DMS153 treated with DMSO at 0.1 percent for 48 hours (cell line): ENCODE data around the gene ADGRB2.
A peak's percentile ranks its signal among the peaks of the same experiment; 100 is the strongest.

Source experiments
- DNase-seq: peaks from one replicate; lab custom pipeline; 2025; ENCODE audit not compliant: unreplicated experiment; lab: John Stamatoyannopoulos, UW

The ADGRB2 gene

GRCh38 chr1:31749785-31750735 lies 14.1 kb downstream of the ADGRB2 start:
- DNase-seq, result no peak

GRCh38 chr1:31748365-31748764 lies 15.8 kb downstream of the ADGRB2 start:
- no peak for DNase-seq

DNA sequence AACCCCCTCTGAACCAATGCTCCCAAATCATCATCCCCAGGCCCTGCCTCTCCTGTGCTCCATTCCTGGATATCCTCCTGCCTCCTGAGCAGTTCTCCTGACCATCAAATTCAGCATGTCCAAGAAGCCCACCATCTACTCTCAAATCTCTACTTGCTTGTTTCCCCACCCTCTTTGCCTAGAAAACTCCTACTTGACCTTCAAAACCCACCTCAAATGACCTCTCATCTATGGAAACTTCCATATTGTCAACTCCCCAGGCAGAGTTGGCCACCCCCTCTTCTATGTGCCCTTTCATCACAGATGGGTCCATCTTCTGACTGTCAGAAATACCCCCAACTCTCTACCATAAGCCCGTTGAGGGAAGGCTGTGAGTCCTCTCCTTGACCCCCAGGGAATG lies 16.8 kb downstream of the ADGRB2 start:
- DNase-seq, result no peak

DNA sequence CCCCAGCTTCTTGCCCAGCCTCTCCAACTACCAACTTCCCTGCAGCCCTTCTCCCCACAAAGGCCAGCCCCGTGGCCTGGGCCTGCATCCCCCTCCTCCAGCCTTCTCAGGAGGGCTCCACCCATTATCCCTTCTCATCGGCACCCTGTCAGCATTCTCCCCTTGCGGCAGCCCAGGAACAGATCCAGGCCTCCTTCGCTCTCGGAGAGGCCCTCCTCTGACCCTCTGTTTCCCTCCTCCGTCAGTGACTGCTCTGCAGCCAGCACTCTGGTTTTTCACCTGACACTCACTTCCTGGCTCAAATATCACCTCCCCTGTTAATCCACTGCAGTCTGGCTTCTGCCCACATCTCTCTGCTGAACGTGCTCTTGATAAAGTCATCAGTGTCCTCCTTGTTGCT lies 17.5 kb downstream of the ADGRB2 start:
- DNase-seq, result no peak

- DNase-seq, result no peak
Measured at GRCh38 chr1:31745946-31746670, 18.0 kb downstream of the ADGRB2 start.

DNA sequence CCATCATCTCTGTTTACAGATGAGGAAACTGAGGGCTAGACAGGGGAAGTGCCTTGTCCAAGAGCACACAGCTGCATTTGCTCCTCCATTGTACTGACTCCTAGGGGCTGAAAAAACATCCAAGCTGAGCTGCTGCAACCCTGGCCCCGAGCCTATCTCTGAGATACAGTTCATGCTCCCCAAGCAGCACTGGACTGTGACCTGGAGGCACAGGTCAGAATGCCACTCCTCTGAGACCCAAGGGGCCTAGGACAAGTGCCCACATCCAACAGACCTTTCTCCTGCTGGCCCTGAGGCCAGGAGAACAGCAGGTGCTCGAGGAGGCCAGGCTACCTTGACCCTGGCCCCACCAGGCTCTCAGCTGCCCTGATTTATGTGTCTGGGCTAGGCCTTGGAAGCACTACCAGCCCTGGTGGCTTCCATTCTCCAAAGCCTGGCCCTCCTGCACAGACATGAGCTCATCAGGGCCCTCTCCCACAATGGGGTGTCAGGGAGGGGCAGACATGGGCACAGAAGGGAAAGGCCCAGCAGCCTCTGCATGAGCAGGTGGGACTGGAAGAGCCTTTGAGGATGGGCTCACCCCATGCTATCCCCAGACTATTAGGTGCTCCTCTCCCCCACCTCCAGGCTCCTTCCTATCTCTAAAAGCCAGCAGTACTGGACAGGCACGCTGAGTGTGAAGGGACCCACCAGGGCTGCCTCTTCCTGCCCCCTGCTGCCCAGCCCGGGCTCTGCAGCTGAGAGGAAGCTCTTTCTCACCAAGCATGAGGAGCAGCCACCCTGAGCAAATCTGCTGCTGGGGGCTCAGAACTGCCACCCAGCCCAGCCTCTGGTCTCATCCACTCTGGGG lies 18.8 kb downstream of the ADGRB2 start:
- DNase-seq, result peak; percentile 52

DNA sequence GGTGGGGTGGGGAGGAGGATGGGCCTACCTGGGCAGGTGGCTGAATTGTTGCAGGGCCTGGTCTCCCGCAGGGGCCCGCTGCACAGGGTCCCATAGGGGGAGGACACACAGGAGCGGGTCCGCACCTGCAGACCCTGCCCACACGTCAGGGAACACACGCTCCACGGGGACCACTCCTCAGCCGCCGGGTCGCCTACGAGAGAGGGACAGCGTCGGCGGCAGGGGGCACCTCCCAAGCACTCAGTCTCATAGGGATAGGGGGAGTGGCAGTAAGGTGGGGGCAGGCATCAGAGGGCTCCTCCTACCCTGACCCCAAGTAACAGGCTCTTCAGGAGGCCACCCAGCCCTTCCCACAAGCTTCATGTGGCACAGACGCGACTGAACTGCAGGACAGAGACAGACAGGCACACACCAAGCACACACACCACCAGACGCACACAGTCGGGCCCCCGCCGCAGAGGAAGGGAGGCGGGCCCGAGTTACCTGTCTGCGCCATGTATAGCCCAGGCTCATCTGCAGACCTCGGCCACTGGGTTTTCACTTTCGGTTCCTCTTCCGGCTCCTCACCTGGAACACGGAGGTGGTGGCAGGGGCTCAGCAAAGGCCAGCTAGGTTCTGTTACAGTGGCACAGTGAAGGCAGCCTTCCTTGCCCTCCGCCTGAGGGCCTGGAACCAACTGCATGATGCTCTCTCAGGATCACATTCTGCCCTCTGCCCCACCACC lies 19.8 kb downstream of the ADGRB2 start:
- DNase-seq, result no peak

DNA sequence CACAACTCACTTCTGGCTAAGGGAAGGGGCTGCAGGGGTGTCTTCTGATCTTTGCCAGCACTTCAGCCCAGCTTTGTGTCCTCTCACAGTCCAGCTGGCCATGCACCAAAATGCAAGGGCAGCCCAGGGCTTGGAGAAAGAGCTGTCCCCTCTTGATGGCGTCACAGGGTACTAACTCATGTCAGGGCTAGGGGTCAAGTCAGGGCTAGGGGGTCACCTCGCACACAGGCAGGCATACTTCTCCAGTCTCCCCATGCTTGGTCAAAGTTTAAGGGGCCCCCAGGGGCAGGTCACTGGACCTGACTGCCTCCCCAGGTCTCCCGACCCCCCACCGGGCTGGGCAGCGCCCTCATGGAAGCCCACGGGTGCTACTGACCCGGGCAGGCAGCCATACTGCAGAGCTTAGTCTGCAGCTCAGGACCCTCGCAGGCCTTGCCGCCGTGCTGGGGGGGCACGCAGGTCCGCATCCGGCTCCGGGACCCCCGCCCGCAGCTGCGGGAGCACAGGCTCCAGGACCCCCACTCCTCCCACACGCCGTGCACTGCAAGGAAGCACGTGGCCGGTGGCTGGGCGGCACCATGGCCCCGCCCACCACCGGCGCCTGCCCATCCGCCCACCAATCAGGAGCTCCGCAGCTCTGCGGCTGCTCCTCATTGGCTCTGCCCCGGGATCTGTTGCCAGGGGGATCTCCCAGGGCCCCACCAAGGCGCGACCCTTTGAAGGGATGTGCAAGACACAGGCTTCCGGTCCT lies 21.5 kb downstream of the ADGRB2 start:
- no peak for DNase-seq

GRCh38 chr1:31739346-31739745 lies 24.8 kb downstream of the ADGRB2 start:
- no peak for DNase-seq

- no peak for DNase-seq
Measured at GRCh38 chr1:31736675-31737074, 27.5 kb downstream of the ADGRB2 start.

- DNase-seq, result no peak
Measured at GRCh38 chr1:31735571-31735970, 28.6 kb downstream of the ADGRB2 start.

DNA sequence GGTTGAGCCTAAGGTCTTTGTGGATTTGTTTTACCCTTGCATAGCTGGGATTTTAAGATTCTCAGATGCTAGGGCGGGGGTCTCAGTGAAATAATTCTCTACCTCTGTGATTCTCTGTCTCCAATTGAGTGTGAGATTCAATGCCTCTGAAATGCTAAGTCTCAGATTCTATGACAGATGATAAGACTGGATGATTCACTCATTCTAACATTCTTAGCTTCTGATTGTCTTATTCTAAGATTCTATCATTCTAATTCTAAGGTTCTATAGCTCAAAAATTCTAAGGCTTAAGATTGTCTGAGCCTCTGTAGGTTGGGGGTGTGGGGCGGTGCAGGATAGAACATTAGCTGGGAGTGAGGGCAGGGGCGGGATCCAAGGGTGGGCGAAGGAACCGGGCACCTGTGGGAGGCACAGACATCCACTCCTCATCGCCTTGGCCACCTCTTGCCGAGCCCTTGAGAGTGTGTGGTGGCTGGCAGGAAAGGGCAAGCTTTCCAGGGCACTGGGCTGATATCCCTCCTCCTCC lies 29.5 kb downstream of the ADGRB2 start:
- DNase-seq, result no peak

GRCh38 chr1:31733389-31734219 lies 30.5 kb downstream of the ADGRB2 start:
- DNase-seq, result no peak

DNA sequence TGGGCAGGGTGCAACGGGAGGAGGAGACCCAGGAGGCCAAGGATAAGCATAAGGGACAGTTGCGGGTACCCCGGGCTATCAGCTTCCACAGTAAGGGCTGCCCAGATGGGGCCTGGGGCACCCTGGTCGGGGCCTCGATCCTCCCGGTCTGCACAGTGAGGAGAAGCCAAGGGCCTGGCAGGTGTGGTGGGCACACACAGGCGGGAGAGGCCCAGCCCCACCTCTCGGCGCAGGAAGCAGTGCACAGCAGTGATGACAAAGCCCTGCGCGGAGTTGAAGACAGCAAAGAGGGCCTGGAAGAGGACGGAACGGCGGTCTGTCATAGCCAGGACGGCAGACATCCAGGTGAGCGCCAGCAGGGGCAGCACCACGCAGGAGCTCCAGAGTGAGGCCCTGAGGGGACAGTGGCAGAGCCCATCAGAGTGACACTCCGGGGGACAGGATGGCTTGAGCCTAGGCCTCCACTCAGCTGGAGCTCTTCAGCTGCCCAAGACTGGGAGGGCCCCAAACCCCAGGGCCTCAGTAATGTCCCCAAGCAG lies 31.3 kb downstream of the ADGRB2 start:
- DNase-seq, result no peak

- DNase-seq, result no peak
Measured at GRCh38 chr1:31732343-31732742, 31.8 kb downstream of the ADGRB2 start.

DNA sequence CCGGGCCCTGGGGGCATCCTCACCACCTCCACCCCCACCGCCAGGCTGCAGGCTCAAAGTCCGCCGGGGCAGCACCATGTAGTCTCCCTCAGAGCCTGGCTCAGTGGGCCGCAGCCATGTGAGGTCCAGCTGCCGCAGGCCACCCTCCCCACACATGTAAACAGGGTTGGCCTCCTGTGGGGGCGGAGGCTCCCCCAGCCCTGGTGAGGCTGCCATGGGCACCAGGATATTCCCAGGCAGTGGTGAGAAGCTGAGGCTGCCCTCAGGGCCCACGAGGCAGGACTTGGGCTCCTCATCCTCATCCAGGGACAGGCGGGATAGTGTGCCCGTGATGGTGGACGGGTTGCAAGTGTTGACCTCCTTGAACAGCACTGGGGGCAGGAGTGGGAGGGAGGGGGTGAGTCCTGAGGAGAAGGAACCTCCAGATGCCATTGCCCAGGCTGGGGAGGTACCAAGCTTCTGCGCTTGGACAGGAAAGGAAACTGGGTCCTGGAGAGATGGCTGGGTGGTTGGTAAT lies 33.0 kb downstream of the ADGRB2 start:
- no peak for DNase-seq

DNA sequence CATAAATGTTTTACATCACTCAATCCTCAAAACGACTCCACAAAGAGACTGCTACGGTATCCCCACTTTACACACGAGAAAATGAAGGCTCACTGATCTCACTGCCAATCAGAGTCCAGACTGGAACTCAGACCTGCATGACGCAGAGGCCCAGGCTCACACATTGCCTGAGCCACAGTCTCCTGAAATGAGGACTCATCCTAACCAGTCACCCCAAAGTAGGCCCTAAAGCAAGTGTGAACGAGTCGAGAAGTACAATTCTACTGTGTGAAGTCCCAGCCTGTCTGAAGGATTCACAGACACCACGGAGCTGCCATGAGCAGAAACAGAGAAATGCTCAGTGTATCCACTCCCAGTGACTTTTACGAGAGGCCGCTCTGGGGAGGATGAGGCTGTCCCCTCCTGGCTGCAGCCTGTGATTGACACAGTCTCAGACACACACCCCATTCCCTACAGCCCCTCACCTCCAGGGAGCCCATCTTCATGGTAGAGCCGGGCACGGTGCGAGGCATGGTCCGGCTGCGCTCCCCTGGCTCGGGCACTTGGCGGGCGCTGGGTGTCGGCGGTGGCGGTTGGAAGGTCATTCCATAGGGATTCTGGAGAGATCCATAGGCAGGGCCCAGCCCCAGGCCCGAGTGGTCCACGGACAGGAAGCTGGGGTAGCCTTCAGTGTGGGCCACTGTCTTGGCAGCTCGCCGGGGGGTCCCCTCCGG lies 33.6 kb downstream of the ADGRB2 start:
- DNase-seq, result no peak

DNA sequence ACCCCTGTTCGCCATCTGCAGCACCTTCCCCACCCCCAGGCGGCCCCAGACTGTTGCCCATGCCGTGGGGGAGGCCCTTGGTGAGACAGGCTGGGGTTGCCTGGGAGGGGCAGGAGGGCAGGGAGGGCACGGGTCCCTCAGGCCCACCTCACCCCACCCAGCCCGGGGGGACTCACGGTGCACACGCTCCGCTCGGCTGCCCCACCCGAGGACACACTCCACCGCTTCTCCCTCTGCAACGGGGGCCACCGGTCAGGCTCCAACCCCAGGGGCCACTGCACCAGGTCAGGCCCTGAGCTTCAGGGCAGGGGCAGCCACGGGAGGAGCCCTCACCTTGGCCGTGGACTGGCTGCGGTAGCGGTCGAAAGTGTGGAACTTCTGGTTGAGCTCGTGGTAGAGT lies 36.3 kb downstream of the ADGRB2 start:
- no peak for DNase-seq
